Measurements from ENCODE around the gene CCDC149.

Gene CCDC149

GRCh38 chr4:24800325-24800895, 112.4 kb downstream of the CCDC149 start:
- DNase-seq (ENCODE audit: low read depth in 1 of 2, low spot score in 1 of 2), result no peak
- no peak overlapping the region for H3K27ac ChIP-seq (replicated peaks)
- H3K4me3 ChIP-seq (replicated peaks; ENCODE audit: insufficient read depth, low read length), result peak overlapping the region; percentile 2; the same call in 1 of the 2 replicates
- TF ChIP-seq POLR2AphosphoS5 (IDR thresholded peaks at IDR 0.05; ENCODE audit: low read depth), result no peak
- no peak for TF ChIP-seq REST (IDR thresholded peaks at IDR 0.05; ENCODE audit: insufficient replicate concordance, low read depth)
- TF ChIP-seq SPI1 (IDR thresholded peaks at IDR 0.05; ENCODE audit: borderline replicate concordance, low read depth), result no peak
- TF ChIP-seq, protein P1, sequence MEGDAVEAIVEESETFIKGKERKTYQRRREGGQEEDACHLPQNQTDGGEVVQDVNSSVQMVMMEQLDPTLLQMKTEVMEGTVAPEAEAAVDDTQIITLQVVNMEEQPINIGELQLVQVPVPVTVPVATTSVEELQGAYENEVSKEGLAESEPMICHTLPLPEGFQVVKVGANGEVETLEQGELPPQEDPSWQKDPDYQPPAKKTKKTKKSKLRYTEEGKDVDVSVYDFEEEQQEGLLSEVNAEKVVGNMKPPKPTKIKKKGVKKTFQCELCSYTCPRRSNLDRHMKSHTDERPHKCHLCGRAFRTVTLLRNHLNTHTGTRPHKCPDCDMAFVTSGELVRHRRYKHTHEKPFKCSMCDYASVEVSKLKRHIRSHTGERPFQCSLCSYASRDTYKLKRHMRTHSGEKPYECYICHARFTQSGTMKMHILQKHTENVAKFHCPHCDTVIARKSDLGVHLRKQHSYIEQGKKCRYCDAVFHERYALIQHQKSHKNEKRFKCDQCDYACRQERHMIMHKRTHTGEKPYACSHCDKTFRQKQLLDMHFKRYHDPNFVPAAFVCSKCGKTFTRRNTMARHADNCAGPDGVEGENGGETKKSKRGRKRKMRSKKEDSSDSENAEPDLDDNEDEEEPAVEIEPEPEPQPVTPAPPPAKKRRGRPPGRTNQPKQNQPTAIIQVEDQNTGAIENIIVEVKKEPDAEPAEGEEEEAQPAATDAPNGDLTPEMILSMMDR (IDR thresholded peaks at IDR 0.05; ENCODE audit: insufficient read depth, low read length), result no peak
- no peak for TF ChIP-seq GABPA (IDR thresholded peaks at IDR 0.05; ENCODE audit: low read depth)
- peaks cover 18% of the 10 kb centered on the region for H3K27me3 ChIP-seq (ENCODE audit: insufficient read depth, poor library complexity, severe bottlenecking)

DNA sequence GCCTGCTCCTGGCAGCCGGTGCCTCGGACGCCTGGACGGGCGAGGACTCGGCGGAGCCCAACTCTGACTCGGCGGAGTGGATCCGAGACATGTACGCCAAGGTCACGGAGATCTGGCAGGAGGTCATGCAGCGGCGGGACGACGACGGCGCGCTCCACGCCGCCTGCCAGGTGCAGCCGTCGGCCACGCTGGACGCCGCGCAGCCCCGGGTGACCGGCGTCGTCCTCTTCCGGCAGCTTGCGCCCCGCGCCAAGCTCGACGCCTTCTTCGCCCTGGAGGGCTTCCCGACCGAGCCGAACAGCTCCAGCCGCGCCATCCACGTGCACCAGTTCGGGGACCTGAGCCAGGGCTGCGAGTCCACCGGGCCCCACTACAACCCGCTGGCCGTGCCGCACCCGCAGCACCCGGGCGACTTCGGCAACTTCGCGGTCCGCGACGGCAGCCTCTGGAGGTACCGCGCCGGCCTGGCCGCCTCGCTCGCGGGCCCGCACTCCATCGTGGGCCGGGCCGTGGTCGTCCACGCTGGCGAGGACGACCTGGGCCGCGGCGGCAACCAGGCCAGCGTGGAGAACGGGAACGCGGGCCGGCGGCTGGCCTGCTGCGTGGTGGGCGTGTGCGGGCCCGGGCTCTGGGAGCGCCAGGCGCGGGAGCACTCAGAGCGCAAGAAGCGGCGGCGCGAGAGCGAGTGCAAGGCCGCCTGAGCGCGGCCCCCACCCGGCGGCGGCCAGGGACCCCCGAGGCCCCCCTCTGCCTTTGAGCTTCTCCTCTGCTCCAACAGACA, 113.1 kb downstream of the CCDC149 start:
- DNase-seq (ENCODE audit: low read depth in 1 of 2, low spot score in 1 of 2), result no peak
- H3K27me3 ChIP-seq (ENCODE audit: insufficient read depth, poor library complexity, severe bottlenecking), result peaks cover 18% of the 10 kb centered on the region
- H3K4me3 ChIP-seq (replicated peaks; ENCODE audit: insufficient read depth, low read length), result no peak overlapping the region
- TF ChIP-seq REST (IDR thresholded peaks at IDR 0.05; ENCODE audit: insufficient replicate concordance, low read depth) (no peak), SPI1 (IDR thresholded peaks at IDR 0.05; ENCODE audit: borderline replicate concordance, low read depth) (no peak)
- no peak overlapping the region for H3K27ac ChIP-seq (replicated peaks)

DNA sequence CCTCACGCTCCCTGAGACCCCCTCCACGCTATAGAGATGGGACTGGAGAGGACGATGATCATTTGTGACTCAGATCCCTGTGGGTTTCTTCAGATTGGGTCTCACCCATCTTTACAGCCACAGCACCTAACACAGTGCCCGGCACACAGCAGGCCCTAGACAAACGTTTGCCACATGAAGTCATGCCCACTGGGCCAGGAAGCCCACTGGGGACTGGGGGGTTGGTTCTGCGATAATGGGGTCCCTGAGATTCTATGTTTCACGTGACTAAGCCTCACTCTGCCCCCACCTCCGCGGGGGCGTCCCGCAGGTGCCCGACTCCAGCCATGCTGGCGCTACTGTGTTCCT, 113.7 kb downstream of the CCDC149 start:
- Histone ChIP-seq H3K27me3 (ENCODE audit: insufficient read depth, poor library complexity, severe bottlenecking) (peaks cover 18% of the 10 kb centered on the region), H3K27ac (replicated peaks) (no peak overlapping the region)

More for the DNA sequence above, 113.7 kb downstream of the CCDC149 start:
- no peak overlapping the region for H3K4me3 ChIP-seq (replicated peaks; ENCODE audit: insufficient read depth, low read length)
- no peak for DNase-seq (ENCODE audit: low read depth in 1 of 2, low spot score in 1 of 2)
- TF ChIP-seq, protein P1 (IDR thresholded peaks at IDR 0.05; ENCODE audit: insufficient read depth, low read length), result no peak
- no peak for TF ChIP-seq SPI1 (IDR thresholded peaks at IDR 0.05; ENCODE audit: borderline replicate concordance, low read depth)
- no peak for TF ChIP-seq REST (IDR thresholded peaks at IDR 0.05; ENCODE audit: insufficient replicate concordance, low read depth)
- TF ChIP-seq POLR2AphosphoS5 (IDR thresholded peaks at IDR 0.05; ENCODE audit: low read depth), result no peak
- no peak for TF ChIP-seq GABPA (IDR thresholded peaks at IDR 0.05; ENCODE audit: low read depth)
